Measurements from ENCODE around the gene SMARCAL1. TPM values are rescaled to one million over a fixed set of nuclear protein-coding genes. Genes with fewer than 3 reads are reported as not detected.
A peak's percentile ranks its signal among the peaks of the same experiment; 100 is the strongest.

SMARCAL1 gene
- total and polyA plus RNA-seq, 9 of the 15 experiments (the other 6 are each of a cell fraction or from before 2014, with no cell fraction given): 8.2 to 27.9 (median 12.4) TPM

DNA sequence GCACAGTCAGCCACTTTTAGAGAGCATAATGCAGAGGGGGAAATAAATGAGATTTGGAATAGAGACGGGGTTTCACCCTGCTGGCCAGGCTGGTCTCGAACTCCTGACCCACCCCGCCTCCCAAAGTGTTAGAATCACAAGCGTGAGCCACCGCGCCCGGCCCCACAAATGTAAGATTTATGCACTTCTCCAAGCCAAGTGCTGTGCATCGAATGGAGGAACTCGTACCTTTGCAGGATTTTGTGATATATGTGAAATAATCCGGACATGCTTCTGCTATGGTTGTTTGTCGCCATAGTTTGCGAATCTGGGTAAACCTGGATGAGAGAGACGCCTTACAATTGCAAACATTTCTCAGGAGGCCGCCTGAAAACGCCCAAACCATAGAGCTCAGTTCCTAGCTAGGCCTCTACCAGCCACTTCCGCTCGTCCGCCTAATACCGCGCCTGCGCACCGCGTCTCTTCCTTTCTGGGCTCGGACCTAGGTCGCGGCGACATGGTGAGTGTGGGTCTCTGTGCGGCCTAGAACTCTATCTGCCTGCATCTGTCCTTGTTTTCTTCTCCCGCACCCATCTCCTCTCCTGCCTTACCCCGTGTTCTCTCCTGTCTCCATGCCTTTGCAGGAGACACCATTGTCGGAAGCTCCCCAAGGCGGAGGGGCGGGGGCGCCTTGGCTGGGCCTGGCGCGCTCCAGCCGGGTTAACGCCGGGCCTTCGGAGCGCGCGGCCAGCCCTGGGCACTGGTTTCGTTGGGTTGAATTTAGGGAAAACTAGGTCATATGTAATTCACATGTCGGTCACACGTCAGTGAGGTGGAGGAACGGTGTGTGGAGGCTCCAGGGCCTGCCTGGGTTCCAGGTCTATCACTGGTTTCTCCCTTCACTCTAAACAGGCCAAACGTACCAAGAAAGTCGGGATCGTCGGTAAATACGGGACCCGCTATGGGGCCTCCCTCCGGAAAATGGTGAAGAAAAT, 86.4 kb downstream of the SMARCAL1 start, which contains the start of gene RPL37A (continued):
- TF ChIP-seq, protein P1, sequence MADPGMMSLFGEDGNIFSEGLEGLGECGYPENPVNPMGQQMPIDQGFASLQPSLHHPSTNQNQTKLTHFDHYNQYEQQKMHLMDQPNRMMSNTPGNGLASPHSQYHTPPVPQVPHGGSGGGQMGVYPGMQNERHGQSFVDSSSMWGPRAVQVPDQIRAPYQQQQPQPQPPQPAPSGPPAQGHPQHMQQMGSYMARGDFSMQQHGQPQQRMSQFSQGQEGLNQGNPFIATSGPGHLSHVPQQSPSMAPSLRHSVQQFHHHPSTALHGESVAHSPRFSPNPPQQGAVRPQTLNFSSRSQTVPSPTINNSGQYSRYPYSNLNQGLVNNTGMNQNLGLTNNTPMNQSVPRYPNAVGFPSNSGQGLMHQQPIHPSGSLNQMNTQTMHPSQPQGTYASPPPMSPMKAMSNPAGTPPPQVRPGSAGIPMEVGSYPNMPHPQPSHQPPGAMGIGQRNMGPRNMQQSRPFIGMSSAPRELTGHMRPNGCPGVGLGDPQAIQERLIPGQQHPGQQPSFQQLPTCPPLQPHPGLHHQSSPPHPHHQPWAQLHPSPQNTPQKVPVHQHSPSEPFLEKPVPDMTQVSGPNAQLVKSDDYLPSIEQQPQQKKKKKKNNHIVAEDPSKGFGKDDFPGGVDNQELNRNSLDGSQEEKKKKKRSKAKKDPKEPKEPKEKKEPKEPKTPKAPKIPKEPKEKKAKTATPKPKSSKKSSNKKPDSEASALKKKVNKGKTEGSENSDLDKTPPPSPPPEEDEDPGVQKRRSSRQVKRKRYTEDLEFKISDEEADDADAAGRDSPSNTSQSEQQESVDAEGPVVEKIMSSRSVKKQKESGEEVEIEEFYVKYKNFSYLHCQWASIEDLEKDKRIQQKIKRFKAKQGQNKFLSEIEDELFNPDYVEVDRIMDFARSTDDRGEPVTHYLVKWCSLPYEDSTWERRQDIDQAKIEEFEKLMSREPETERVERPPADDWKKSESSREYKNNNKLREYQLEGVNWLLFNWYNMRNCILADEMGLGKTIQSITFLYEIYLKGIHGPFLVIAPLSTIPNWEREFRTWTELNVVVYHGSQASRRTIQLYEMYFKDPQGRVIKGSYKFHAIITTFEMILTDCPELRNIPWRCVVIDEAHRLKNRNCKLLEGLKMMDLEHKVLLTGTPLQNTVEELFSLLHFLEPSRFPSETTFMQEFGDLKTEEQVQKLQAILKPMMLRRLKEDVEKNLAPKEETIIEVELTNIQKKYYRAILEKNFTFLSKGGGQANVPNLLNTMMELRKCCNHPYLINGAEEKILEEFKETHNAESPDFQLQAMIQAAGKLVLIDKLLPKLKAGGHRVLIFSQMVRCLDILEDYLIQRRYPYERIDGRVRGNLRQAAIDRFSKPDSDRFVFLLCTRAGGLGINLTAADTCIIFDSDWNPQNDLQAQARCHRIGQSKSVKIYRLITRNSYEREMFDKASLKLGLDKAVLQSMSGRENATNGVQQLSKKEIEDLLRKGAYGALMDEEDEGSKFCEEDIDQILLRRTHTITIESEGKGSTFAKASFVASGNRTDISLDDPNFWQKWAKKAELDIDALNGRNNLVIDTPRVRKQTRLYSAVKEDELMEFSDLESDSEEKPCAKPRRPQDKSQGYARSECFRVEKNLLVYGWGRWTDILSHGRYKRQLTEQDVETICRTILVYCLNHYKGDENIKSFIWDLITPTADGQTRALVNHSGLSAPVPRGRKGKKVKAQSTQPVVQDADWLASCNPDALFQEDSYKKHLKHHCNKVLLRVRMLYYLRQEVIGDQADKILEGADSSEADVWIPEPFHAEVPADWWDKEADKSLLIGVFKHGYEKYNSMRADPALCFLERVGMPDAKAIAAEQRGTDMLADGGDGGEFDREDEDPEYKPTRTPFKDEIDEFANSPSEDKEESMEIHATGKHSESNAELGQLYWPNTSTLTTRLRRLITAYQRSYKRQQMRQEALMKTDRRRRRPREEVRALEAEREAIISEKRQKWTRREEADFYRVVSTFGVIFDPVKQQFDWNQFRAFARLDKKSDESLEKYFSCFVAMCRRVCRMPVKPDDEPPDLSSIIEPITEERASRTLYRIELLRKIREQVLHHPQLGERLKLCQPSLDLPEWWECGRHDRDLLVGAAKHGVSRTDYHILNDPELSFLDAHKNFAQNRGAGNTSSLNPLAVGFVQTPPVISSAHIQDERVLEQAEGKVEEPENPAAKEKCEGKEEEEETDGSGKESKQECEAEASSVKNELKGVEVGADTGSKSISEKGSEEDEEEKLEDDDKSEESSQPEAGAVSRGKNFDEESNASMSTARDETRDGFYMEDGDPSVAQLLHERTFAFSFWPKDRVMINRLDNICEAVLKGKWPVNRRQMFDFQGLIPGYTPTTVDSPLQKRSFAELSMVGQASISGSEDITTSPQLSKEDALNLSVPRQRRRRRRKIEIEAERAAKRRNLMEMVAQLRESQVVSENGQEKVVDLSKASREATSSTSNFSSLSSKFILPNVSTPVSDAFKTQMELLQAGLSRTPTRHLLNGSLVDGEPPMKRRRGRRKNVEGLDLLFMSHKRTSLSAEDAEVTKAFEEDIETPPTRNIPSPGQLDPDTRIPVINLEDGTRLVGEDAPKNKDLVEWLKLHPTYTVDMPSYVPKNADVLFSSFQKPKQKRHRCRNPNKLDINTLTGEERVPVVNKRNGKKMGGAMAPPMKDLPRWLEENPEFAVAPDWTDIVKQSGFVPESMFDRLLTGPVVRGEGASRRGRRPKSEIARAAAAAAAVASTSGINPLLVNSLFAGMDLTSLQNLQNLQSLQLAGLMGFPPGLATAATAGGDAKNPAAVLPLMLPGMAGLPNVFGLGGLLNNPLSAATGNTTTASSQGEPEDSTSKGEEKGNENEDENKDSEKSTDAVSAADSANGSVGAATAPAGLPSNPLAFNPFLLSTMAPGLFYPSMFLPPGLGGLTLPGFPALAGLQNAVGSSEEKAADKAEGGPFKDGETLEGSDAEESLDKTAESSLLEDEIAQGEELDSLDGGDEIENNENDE (IDR thresholded peaks at IDR 0.05; ENCODE audit: low read depth, low read length): no peak
- TF ChIP-seq KAT7 (CRISPR knock-in tag; IDR thresholded peaks at IDR 0.05; ENCODE audit: borderline replicate concordance) (no peak; the same call in 1 of the 2 replicates), ZNF263 (CRISPR knock-in tag; IDR thresholded peaks at IDR 0.05; ENCODE audit: borderline replicate concordance) (no peak), KLF16 (IDR thresholded peaks at IDR 0.05) (no peak), ZBTB1 (CRISPR knock-in tag; IDR thresholded peaks at IDR 0.05; ENCODE audit: borderline replicate concordance, low read depth) (no peak), HNRNPK (IDR thresholded peaks at IDR 0.05; ENCODE audit: low read depth, low read length, poor library complexity, severe bottlenecking) (no peak), IFI16 (CRISPR knock-in tag; IDR thresholded peaks at IDR 0.05) (no peak), HLTF (IDR thresholded peaks at IDR 0.05) (peak; percentile 72; the same call in 1 of the 2 replicates), XRCC5 (IDR thresholded peaks at IDR 0.05; ENCODE audit: low read depth, low read length) (no peak), HDGF (IDR thresholded peaks at IDR 0.05) (no peak), KLF1 (tag; IDR thresholded peaks at IDR 0.05) (peak; percentile 68; the same call in 1 of the 2 replicates), RBBP5 (IDR thresholded peaks at IDR 0.05; ENCODE audit: borderline replicate concordance, insufficient read depth, low read length, poor library complexity, severe bottlenecking) (peak; percentile 99), MTA3 (IDR thresholded peaks at IDR 0.05; ENCODE audit: borderline replicate concordance) (peak; percentile 77; the same call in 1 of the 2 replicates), PRPF4 (IDR thresholded peaks at IDR 0.05; ENCODE audit: insufficient read depth, low read depth, low read length, poor library complexity, severe bottlenecking) (no peak)
- TF ChIP-seq, protein P2, sequence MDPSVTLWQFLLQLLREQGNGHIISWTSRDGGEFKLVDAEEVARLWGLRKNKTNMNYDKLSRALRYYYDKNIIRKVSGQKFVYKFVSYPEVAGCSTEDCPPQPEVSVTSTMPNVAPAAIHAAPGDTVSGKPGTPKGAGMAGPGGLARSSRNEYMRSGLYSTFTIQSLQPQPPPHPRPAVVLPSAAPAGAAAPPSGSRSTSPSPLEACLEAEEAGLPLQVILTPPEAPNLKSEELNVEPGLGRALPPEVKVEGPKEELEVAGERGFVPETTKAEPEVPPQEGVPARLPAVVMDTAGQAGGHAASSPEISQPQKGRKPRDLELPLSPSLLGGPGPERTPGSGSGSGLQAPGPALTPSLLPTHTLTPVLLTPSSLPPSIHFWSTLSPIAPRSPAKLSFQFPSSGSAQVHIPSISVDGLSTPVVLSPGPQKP (CRISPR knock-in tag; IDR thresholded peaks at IDR 0.05): no peak

Measured in K562 (cell line).